H1 (cell line): ENCODE measurements around the gene OR2H2. TPM values are rescaled to one million over a fixed set of nuclear protein-coding genes. Genes with fewer than 3 reads are reported as not detected.

ENCODE experiments used
- CBX5 ChIP-seq: fragments of 300-800, 300-1000 bp; sonication (generic); IDR thresholded peaks from 2 replicates; pipeline ENCODE4 v1.7.1; 2016; ENCODE audit warnings: antibody characterized with exemption, low read length, low read depth
- CHD7 ChIP-seq: fragments of 300-600 bp; sonication (generic); IDR thresholded peaks from 2 replicates; pipeline ENCODE4 v1.7.1; 2012; ENCODE audit warnings: low read length, moderate library complexity, mild to moderate bottlenecking, inconsistent platforms; ENCODE audit not compliant: insufficient replicate concordance
- EZH2 ChIP-seq: fragments of 200-600 bp; sonication (generic); IDR thresholded peaks from 2 replicates; pipeline ENCODE4 v1.7.1; 2012; ENCODE audit warnings: low read depth, mild to moderate bottlenecking, moderate library complexity, low read length, inconsistent platforms; ENCODE audit not compliant: severe bottlenecking
- FOSL1 ChIP-seq: IDR thresholded peaks from 2 replicates; pipeline ENCODE4 v1.6.1; 2011; ENCODE audit warnings: mild to moderate bottlenecking, low read depth, low read length, moderate library complexity; ENCODE audit not compliant: insufficient read depth
- NRF1 ChIP-seq: IDR thresholded peaks from 2 replicates; pipeline ENCODE4 v1.6.1; 2011; ENCODE audit warnings: mild to moderate bottlenecking, low read depth, low read length, improper control_type of control experiment
- RAD21 ChIP-seq, 2 experiments: IDR thresholded peaks in 1 of 2; conservative IDR thresholded peaks in 1 of 2; 2 replicates each; pipeline ENCODE4 v1.6.1; 2011; ENCODE audit warnings: low read depth in 2 of 2, low read length in 2 of 2, improper control_type of control experiment in 1 of 2, inconsistent platforms in 1 of 2, mild to moderate bottlenecking in 1 of 2, moderate library complexity in 1 of 2
- RNF2 ChIP-seq: fragments of 200-900, 300-1000 bp; sonication (generic); IDR thresholded peaks from 2 replicates; pipeline ENCODE4 v1.7.1; 2016; ENCODE audit warnings: borderline replicate concordance, low read depth, mild to moderate bottlenecking, antibody characterized with exemption, low read length; ENCODE audit not compliant: poor library complexity, severe bottlenecking; ENCODE audit errors: missing control alignments
- SIN3A ChIP-seq, 2 experiments: IDR thresholded peaks in 1 of 2; conservative IDR thresholded peaks in 1 of 2; 2 replicates each; pipeline ENCODE4 v1.6.1; 2011 to 2012; ENCODE audit warnings: low read length in 2 of 2, improper control_type of control experiment in 1 of 2, low read depth in 1 of 2, mild to moderate bottlenecking in 1 of 2
- TAF7 ChIP-seq: optimal IDR thresholded peaks from 2 replicates; pipeline ENCODE3; 2011; ENCODE audit warnings: low read depth, mild to moderate bottlenecking, inconsistent platforms, low read length, moderate library complexity, borderline replicate concordance
- polyA plus RNA-seq, 7 experiments: library from polyadenylated mRNA; depleted of rRNA in 3 of 7; stranded (reverse) in 5 of 7; unstranded in 2 of 7; fragments of >200 nt in 5 of 7; fragments of 200-250 nt in 2 of 7; gene quantifications; 1 replicate in 5 of 7; 2 replicates in 1 of 7; 4 replicates in 1 of 7; pipeline versions ENCODE4 v1.2.1 to v1.2.3, GENCODE V29; 2011 to 2013; ENCODE audit warnings: missing spikeins in 2 of 7, mixed read lengths in 2 of 7
- total RNA-seq: library from RNA; stranded (reverse); fragmentation: NEBNext Ultra II Directional; extraction: Animal tissue kit (Norgen Biotek cat#: 25700); gene quantifications from 2 replicates; pipeline ENCODE4 v1.2.1, GENCODE V29; 2021

Gene OR2H2
- total and polyA plus RNA-seq, 2 of the 8 experiments (the other 6 are each of a cell fraction or from before 2014, with no cell fraction given): not detected

GRCh38 chr6:29627755-29628418, 43.0 kb downstream of the OR2H2 start (continued):
- TF ChIP-seq NRF1: no peak
- TF ChIP-seq FOSL1: no peak
- no peak for TF ChIP-seq RNF2
- peak; percentile 84 for TF ChIP-seq TAF7
- TF ChIP-seq CBX5: no peak
- TF ChIP-seq SIN3A (conservative IDR thresholded peaks at IDR 0.05 in 1 of 2, IDR thresholded peaks at IDR 0.05 in 1 of 2; ENCODE audit: low read depth in 1 of 2, low read length in 2 of 2): peak in 1 of 2 experiments; percentile 29; a peak in 1 of 4 replicates
- no peak for TF ChIP-seq CHD7
- TF ChIP-seq RAD21 (IDR thresholded peaks at IDR 0.05 in 1 of 2, conservative IDR thresholded peaks at IDR 0.05 in 1 of 2; ENCODE audit: low read depth in 2 of 2, low read length in 2 of 2): no peak
- TF ChIP-seq EZH2: no peak
